VCaP (cell line): ENCODE results near the gene TRIO.

Experiments used
- H3K27ac ChIP-seq: fragments of 450-650 bp; 2 replicates; pipeline ENCODE4 v1.5.1; 2017
- TF ChIP-seq, protein P1 (sequence below): fragments of 450-650 bp; conservative IDR thresholded peaks from 2 replicates; pipeline ENCODE4 v1.5.1; 2017; ENCODE audit warnings: mild to moderate bottlenecking, moderate library complexity

Gene TRIO

DNA sequence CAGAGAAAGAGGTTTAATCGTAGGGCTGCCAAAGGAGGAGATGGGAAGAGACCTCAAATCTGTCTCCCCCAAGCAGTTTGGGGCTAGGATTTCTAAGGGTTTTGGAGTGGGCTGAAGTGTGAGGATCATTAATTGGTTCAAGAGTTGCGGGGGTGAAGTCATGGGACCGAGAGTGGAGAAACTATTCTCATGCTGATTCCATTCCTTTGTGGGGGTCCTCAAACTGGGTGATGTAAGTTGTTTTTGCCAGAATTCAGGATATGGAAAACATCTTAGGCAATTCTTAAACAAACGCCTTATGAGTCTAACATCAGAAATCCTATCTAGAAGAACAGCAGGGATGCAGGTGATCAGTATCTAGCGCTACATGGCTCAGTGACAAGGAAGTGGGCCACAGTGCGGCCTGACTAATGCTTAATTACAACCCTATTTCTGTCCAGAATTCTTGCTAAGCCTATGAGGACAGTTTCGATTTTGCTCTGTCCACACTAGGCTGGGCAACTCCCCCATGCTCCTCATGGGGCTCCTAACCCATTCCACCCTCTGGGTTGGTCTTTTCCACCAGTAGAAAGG lies 27.7 kb upstream of the TRIO start:
- TF ChIP-seq, protein P1, sequence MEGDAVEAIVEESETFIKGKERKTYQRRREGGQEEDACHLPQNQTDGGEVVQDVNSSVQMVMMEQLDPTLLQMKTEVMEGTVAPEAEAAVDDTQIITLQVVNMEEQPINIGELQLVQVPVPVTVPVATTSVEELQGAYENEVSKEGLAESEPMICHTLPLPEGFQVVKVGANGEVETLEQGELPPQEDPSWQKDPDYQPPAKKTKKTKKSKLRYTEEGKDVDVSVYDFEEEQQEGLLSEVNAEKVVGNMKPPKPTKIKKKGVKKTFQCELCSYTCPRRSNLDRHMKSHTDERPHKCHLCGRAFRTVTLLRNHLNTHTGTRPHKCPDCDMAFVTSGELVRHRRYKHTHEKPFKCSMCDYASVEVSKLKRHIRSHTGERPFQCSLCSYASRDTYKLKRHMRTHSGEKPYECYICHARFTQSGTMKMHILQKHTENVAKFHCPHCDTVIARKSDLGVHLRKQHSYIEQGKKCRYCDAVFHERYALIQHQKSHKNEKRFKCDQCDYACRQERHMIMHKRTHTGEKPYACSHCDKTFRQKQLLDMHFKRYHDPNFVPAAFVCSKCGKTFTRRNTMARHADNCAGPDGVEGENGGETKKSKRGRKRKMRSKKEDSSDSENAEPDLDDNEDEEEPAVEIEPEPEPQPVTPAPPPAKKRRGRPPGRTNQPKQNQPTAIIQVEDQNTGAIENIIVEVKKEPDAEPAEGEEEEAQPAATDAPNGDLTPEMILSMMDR = no peak
- no peak overlapping the region for H3K27ac ChIP-seq

- TF ChIP-seq, protein P1 = no peak
- H3K27ac ChIP-seq = no peak overlapping the region
These were observed 24.4 kb upstream of the TRIO start for GRCh38 chr5:14118551-14119320.

- no peak overlapping the region for H3K27ac ChIP-seq
- TF ChIP-seq, protein P1 = no peak
These were observed 23.0 kb upstream of the TRIO start for GRCh38 chr5:14120176-14120575.

DNA sequence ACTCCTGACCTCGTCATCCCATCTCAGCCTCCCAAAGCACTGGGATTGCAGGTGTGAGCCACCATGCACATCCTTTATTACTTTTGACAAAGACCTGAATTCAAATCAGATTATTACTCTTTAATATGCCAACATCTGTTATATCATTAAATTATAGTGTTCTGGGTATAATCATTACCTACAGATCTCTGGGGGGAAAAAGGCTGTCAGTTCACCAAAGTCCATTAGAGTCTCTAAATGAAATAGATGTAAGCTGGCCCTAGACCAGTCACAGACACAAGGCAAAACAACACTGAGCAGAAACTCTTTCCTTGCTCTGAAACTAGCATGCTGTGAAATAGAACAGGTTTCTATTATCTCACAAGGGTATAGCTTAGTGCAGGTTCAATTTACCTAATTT lies 21.6 kb upstream of the TRIO start:
- TF ChIP-seq, protein P1 = no peak
- no peak overlapping the region for H3K27ac ChIP-seq

DNA sequence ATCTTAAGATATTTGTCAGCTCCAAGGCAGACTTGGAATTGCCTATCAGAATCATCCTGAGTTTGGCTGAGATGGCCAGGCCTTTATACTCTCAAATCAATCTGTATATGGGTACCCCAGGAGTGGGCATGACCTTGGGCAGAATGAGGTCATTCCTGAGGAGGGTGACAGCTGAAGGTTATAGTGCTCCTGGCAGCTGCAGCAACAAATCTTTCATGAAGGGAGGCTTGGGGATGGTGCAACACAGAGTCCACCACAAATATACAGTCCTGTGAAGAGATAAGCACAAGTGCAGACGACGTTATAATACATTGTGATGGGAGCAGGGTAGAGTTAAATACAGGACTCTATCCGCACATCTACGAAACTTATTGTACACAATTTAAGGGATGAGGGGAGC lies 21.1 kb upstream of the TRIO start:
- H3K27ac ChIP-seq = no peak overlapping the region
- TF ChIP-seq, protein P1 = no peak

DNA sequence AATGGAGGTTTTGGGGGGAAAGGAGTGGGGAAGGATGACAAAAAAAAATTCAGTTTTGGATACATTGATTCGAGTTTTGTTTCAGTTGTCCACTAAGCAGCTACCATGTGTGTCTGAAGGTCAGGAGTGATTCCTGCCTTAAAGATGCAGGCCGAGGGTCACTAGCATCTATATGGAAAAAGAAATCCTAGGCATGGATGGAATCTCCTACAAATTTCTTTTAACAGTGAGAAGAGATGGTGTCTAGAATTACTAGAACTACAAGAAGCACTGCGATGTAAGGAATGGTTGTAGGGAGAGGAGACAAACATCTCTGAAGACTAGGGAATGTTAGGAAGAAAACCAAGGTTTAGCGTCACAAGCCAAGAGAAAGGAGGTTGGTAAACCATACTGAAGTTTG lies 19.6 kb upstream of the TRIO start:
- no peak overlapping the region for H3K27ac ChIP-seq
- TF ChIP-seq, protein P1 = no peak

GRCh38 chr5:14123974-14124482 lies 19.1 kb upstream of the TRIO start:
- TF ChIP-seq, protein P1 = no peak
- no peak overlapping the region for H3K27ac ChIP-seq
